HepG2 (cell line): ENCODE measurements around the gene SAPCD1. TPM values are rescaled to one million over a fixed set of nuclear protein-coding genes. Genes with fewer than 3 reads are reported as not detected.

Source experiments
- ATAC-seq: fragments of 200-7000 bp; cut with Tn5 transposase; 3 replicates; pipeline ENCODE4 v1.9.1; 2020; ENCODE audit warnings: mild to moderate bottlenecking, moderate library complexity
- BruUV-seq: library from RNA; stranded (reverse); fragments of 400-500 nt; replicated peaks from 2 replicates; lab custom pipeline; 2021; lab: Mats Ljungman, UMichigan
- CTCF ChIA-PET: fragments of 300-600 bp; formaldehyde crosslinking; extraction: SDS; loops from one replicate; lab custom pipeline; 2021; ENCODE audit warnings: low total read pairs, inconsistent platforms, low intra/inter-chr PET ratio; lab: Yijun Ruan, JAX
- POLR2A ChIA-PET: fragments of 350-600 bp; sonication (Branson Sonifier 250); formaldehyde crosslinking; loops from one replicate; lab custom pipeline; 2020; ENCODE audit warnings: antibody characterized with exemption, inconsistent platforms; lab: Yijun Ruan, JAX
- DNase-seq: peaks from one replicate; pipeline ENCODE4 v3.0.0-alpha.2; 2015; ENCODE audit warnings: low spot score
- FAIRE-seq: peaks from 3 replicates; lab custom pipeline; 2011; peaks lifted over from hg19 to GRCh38; lab: Jason Lieb, UNC
- H2AFZ ChIP-seq: one replicate; pipeline ENCODE4 v1.6.1; 2011; ENCODE audit warnings: low read length, inconsistent platforms
- H3K27ac ChIP-seq: fragments of 300-600 bp; 3 replicates; pipeline ENCODE4 v1.8.0; 2011; ENCODE audit warnings: mixed run types, mild to moderate bottlenecking, mixed read lengths, low read length, inconsistent platforms; ENCODE audit not compliant: insufficient read depth; ENCODE audit errors: extremely low read length
- H3K27me3 ChIP-seq, 2 experiments: fragments of 200-600 bp in 1 of 2; 2 replicates in 1 of 2; 3 replicates in 1 of 2; pipeline versions ENCODE4 v1.6.0 to v1.8.0; 2011; ENCODE audit warnings: low read length in 2 of 2, mild to moderate bottlenecking in 2 of 2, moderate library complexity in 2 of 2, inconsistent platforms in 1 of 2; ENCODE audit not compliant: insufficient read depth in 2 of 2, control insufficient read depth in 1 of 2
- H3K36me3 ChIP-seq, 2 experiments: fragments of 200-600 bp in 1 of 2; replicated peaks in 1 of 2; 2 replicates in 1 of 2; 3 replicates in 1 of 2; pipeline versions ENCODE4 v1.5.1 to v1.8.0; 2011; ENCODE audit warnings: low read length in 2 of 2, inconsistent platforms in 1 of 2; ENCODE audit not compliant: insufficient read depth in 2 of 2, control insufficient read depth in 1 of 2
- H3K4me1 ChIP-seq: 2 replicates; pipeline ENCODE4 v1.5.1; 2012; ENCODE audit warnings: low read length, inconsistent platforms; ENCODE audit not compliant: insufficient read depth
- H3K4me2 ChIP-seq: 2 replicates; pipeline ENCODE4 v1.6.0; 2011; ENCODE audit warnings: low read depth, low read length, inconsistent platforms
- H3K4me3 ChIP-seq, 3 experiments: fragments of 200-600 bp in 1 of 3; sonication (generic), shearing (Covaris generic) in 1 of 3; replicated peaks in 1 of 3; 2 replicates each; pipeline ENCODE4 v1.5.1; 2011 to 2016; ENCODE audit warnings: low read length in 3 of 3, inconsistent platforms in 2 of 3, low read depth in 2 of 3, mild to moderate bottlenecking in 2 of 3, control low read depth in 1 of 3, mixed read lengths in 1 of 3; ENCODE audit not compliant: insufficient read depth in 1 of 3
- H3K79me2 ChIP-seq: one replicate; pipeline ENCODE4 v1.6.1; 2011; ENCODE audit warnings: low read length, inconsistent platforms; ENCODE audit not compliant: insufficient read depth
- H3K9ac ChIP-seq: 2 replicates; pipeline ENCODE4 v1.6.0; 2011; ENCODE audit warnings: mild to moderate bottlenecking, low read depth, low read length, inconsistent platforms; ENCODE audit not compliant: insufficient read depth
- H3K9me3 ChIP-seq: 2 replicates; pipeline ENCODE4 v1.5.1; 2012; ENCODE audit warnings: mild to moderate bottlenecking, low read length
- H4K20me1 ChIP-seq: 2 replicates; pipeline ENCODE4 v1.6.0; 2011; ENCODE audit warnings: inconsistent platforms, mild to moderate bottlenecking, low read length, moderate library complexity; ENCODE audit not compliant: insufficient read depth
- IKZF4 ChIP-seq: sonication (generic); formaldehyde crosslinking; IDR thresholded peaks from 2 replicates; pipeline ENCODE4 v1.5.1; 2020; ENCODE audit warnings: borderline replicate concordance, mild to moderate bottlenecking, low read depth, missing genetic modification reagents; ENCODE audit errors: not compliant biosample characterization
- RXRA ChIP-seq: sonication (generic); formaldehyde crosslinking; IDR thresholded peaks from 2 replicates; pipeline ENCODE4 v1.5.1; 2020; ENCODE audit warnings: missing genetic modification reagents
- SALL1 ChIP-seq: sonication (generic); formaldehyde crosslinking; IDR thresholded peaks from 2 replicates; pipeline ENCODE4 v1.8.0; 2022; ENCODE audit warnings: mild to moderate bottlenecking, missing genetic modification reagents
- SKIL ChIP-seq: sonication (generic); formaldehyde crosslinking; IDR thresholded peaks from 2 replicates; pipeline ENCODE4 v1.8.0; 2022; ENCODE audit warnings: missing genetic modification reagents, mild to moderate bottlenecking, moderate library complexity, borderline replicate concordance
- TEAD3 ChIP-seq: optimal IDR thresholded peaks from 2 replicates; pipeline ENCODE3; 2016; ENCODE audit warnings: borderline replicate concordance
- ZNF776 ChIP-seq: sonication (generic); formaldehyde crosslinking; IDR thresholded peaks from 2 replicates; pipeline ENCODE4 v1.4.0; 2020; ENCODE audit warnings: mild to moderate bottlenecking, missing genetic modification reagents
- ZZZ3 ChIP-seq: sonication (generic); formaldehyde crosslinking; IDR thresholded peaks from 2 replicates; pipeline ENCODE4 v1.4.0; 2020; ENCODE audit warnings: missing genetic modification reagents, mild to moderate bottlenecking, borderline replicate concordance
- WGBS: methylation state at CpG from one replicate; pipeline ENCODE4 v1.1.6; 2017; ENCODE audit warnings: low lambda C conversion rate; 5-methylcytosine and 5-hydroxymethylcytosine counted together
- in situ Hi-C: cut with HindIII; loops from 2 replicates; pipeline ENCODE4 v1.10.0; 2017; ENCODE audit warnings: low pct_unique_long_range_greater_than_20kb; ENCODE audit not compliant: extremely low pct_ligation_motif_present
- intact Hi-C: fragments of 100-400 bp; cut with micrococcal nuclease; formaldehyde crosslinking; loops from one replicate; pipeline ENCODE4 v1.10.0; 2022; ENCODE audit not compliant: unreplicated experiment
- polyA plus RNA-seq, 8 experiments: library from polyadenylated mRNA; depleted of rRNA in 3 of 8; stranded (reverse) in 7 of 8; unstranded in 1 of 8; fragments of >200 nt; fragmentation: Illumina TruSeq in 4 of 8; extraction: Trizol in 4 of 8; gene quantifications; 2 replicates each; pipeline versions ENCODE4 v1.2.1 to v1.2.3, GENCODE V29; 2011 to 2016; ENCODE audit warnings: low read depth in 4 of 8, missing spikeins in 1 of 8, mixed read lengths in 1 of 8; ENCODE audit not compliant: insufficient read depth in 1 of 8
- total RNA-seq, 5 experiments: library from RNA; depleted of rRNA; stranded (reverse); fragments of >200 nt; fragmentation: Illumina TruSeq; extraction: Trizol; gene quantifications; 2 replicates each; pipeline ENCODE4 v1.2.3, GENCODE V29; 2016; ENCODE audit warnings: low read depth in 1 of 5

The SAPCD1 gene
- total and polyA plus RNA-seq, 2 of the 13 experiments (the other 11 are each of a cell fraction or from before 2014, with no cell fraction given): 2.5 to 3.9 TPM

DNA sequence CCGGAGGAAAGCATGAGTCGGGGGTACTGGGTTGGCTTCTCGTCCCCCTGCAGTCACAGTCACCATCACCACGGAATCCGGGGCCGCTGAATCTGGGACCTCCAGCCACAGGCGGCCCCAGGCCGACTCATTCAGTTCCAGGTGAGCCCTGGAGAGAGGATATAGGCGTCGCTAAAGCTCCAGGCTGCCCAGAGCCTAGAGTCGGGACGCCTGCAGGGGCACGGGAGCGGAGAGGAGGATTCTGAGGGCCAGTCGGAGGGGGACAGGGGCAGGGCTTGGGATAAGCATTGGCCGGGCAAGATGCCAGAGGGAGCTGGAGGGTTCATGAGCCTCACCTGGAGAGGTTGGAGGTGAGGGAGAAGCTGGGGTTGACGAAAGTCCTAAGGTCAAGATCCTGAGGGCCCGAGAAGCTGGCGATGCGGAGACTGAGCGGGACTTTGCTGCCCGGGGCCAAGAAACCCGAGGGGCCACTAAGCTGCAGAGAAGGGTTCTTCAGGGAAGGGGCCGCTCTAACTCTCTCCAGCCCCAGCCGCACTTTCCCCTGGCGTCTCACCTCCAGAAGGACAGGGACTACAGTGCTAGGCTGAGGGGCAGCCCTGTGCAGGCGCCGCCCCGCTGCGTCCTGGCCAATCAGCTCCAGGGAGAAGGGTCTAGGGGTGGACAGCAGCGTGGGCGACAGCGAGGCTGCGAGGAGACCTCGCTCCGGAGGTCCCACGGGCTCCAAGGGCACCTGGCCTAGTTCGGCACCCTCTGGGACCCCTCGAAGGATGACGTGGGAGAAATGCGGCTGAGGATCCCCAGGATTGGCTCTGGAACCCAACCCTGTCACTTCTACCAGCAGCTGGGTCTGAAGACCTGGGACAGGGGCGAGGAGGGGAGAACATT lies 3.7 kb downstream of the SAPCD1 start (continued):
- TF ChIP-seq ZNF776 (CRISPR knock-in tag): 0 out of 2 replicates have a peak, but pooled peaks have one; percentile 64
- peak; percentile 85 for TF ChIP-seq IKZF4 (CRISPR knock-in tag)

DNA sequence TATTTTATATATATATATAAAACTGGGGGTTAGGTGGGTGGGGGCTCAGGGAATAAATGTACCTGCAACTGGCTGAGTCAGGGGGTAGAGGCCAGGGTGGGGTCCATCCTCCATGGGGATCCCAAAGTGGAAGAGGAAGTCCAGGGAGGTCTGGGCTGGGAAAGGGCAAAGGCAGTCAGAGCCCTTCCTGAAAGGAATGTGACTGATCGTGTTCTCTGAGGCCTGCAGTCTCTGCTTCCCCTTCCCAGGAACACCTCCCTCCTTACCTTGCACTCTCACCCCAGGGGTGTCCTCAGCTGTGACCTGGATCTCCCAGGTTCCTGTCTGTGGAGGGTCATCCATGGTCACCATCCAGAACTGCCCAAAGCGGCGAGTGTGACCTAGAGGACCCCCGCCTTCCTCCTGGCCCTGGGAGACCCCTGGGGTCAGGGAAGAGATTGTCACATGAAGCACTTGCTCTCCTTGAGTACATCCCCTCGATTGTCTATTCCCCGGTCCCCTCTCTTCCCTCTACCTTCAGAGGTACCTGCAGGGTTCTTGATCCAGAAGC lies 4.7 kb downstream of the SAPCD1 start:
- DNase-seq (no peak), FAIRE-seq (no peak), ATAC-seq (no peak)
- no peaks in the 10 kb centered on the region for H3K27me3 ChIP-seq
- H3K4me2 ChIP-seq: no peak overlapping the region
- intact Hi-C loops (no loop called here), in situ Hi-C loops (loop anchor here (5.0 kb wide), 2 partner anchors 35 to 85 kb away; partner anchors contain the start of gene LY6G5C)
- ChIA-PET CTCF (no interaction called here), POLR2A (interaction anchor here (0.7 to 2.3 kb wide), 13 partner anchors 10 to 116 kb away, joined by 3 to 172 read pairs (median 10); partner anchors contain the start of genes BAG6, CLIC1, DDAH2 and HSPA1A)
- no peak overlapping the region for H3K9ac ChIP-seq
- no peaks in the 10 kb centered on the region for H4K20me1 ChIP-seq
- no peaks in the 10 kb centered on the region for H3K36me3 ChIP-seq
- 72% methylated on average over 6 of the region's 6 CpGs for WGBS
- no peaks in the 10 kb centered on the region for H3K9me3 ChIP-seq
- H3K27ac ChIP-seq: no peak overlapping the region
- H3K79me2 ChIP-seq: no peaks in the 10 kb centered on the region
- TF ChIP-seq TEAD3 (CRISPR knock-in tag) (peak; percentile 15), SKIL (no peak), SALL1 (CRISPR knock-in tag) (0 out of 2 replicates have a peak, but pooled peaks have one; percentile 23), ZZZ3 (CRISPR knock-in tag) (no peak), RXRA (CRISPR knock-in tag) (0 out of 2 replicates have a peak, but pooled peaks have one; percentile 26)
- BruUV-seq: no TSS peak
- H2AFZ ChIP-seq: no peak overlapping the region
- H3K4me3 ChIP-seq: no peak overlapping the region
- peaks cover 49% of the 10 kb centered on the region for H3K4me1 ChIP-seq
